Transverse colon (tissue), 4 donors: Measurements from ENCODE around the gene HOXA4. TPM values are rescaled to one million over a fixed set of nuclear protein-coding genes. Genes with fewer than 3 reads are reported as not detected.

ENCODE experiments used
- DNase-seq: peaks from one replicate; pipeline ENCODE4 v3.0.0-alpha.2; 2019
- H3K27ac ChIP-seq, 4 donors: fragments of 200-600 bp; sonication (generic); 2 replicates each; pipeline ENCODE4 v1.5.1; 2016 to 2018; ENCODE audit warnings: inconsistent platforms in 4 of 4
- H3K27me3 ChIP-seq: fragments of 200-600 bp; sonication (generic); 2 replicates; pipeline ENCODE4 v1.5.1; 2017; ENCODE audit warnings: inconsistent platforms
- H3K36me3 ChIP-seq, 4 donors: fragments of 200-600 bp; sonication (generic); 2 replicates each; pipeline ENCODE4 v1.5.1; 2017 to 2019; ENCODE audit warnings: inconsistent platforms in 4 of 4
- H3K4me1 ChIP-seq, 4 donors: fragments of 200-600 bp; sonication (generic); 2 replicates each; pipeline ENCODE4 v1.5.1; 2017 to 2020; ENCODE audit warnings: inconsistent platforms in 4 of 4
- H3K4me3 ChIP-seq, 4 donors: fragments of 200-600 bp; sonication (generic); 1 replicate in 1 of 4; 2 replicates in 3 of 4; pipeline versions ENCODE4 v1.5.1 to v1.6.1; 2017 to 2019; ENCODE audit warnings: inconsistent platforms in 4 of 4
- H3K9me3 ChIP-seq, 2 donors: fragments of 200-600 bp; sonication (generic); 2 replicates each; pipeline ENCODE4 v1.5.1; 2017 to 2019; ENCODE audit warnings: inconsistent platforms in 2 of 2
- EP300 ChIP-seq: sonication (generic); formaldehyde crosslinking; IDR thresholded peaks from one replicate; pipeline ENCODE4 v1.6.1; 2017; ENCODE audit warnings: antibody characterized with exemption, low read depth
- POLR2A ChIP-seq: fragments of 450-650 bp; IDR thresholded peaks from one replicate; pipeline ENCODE4 v1.6.1; 2016; ENCODE audit warnings: antibody characterized with exemption, mild to moderate bottlenecking, moderate library complexity
- POLR2AphosphoS5 ChIP-seq, 3 donors: sonication (generic); formaldehyde crosslinking; IDR thresholded peaks; one replicate each; pipeline ENCODE4 v1.6.1; 2016; ENCODE audit warnings: antibody characterized with exemption in 3 of 3
- WGBS, 2 donors: methylation state at CpG; one replicate each; pipeline ENCODE4 v1.1.5; 2018; ENCODE audit warnings: low coverage in 1 of 2; 5-methylcytosine and 5-hydroxymethylcytosine counted together
- in situ Hi-C, 4 donors: fragments of 200-750 bp; cut with MboI; loops; one replicate each; pipeline versions ENCODE4 v1.15.0 to v1.15.1; 2017; ENCODE audit warnings: low sequenced_read_pairs in 3 of 4, low pct_ligation_motif_present in 1 of 4, low pct_unique_long_range_greater_than_20kb in 1 of 4
- intact Hi-C: fragments of 100-400 bp; cut with DNase I; formaldehyde crosslinking; loops from one replicate; pipeline ENCODE4 v1.15.1; 2023; ENCODE audit warnings: low total_unique reads
- total RNA-seq, 4 donors: library from RNA; depleted of rRNA; stranded (reverse); fragments of >200 nt; gene quantifications; one replicate each; pipeline ENCODE4 v1.1.0, GENCODE V29; 2016
- TF ChIP-seq, protein P1 (sequence below), 5 experiments: fragments of 200-600 bp in 3 of 5; fragments of 450-650 bp in 2 of 5; sonication (generic) in 3 of 5; IDR thresholded peaks; 1 replicate in 2 of 5; 2 replicates in 3 of 5; pipeline ENCODE4 v1.5.1; 2016 to 2017; ENCODE audit warnings: antibody characterized with exemption in 5 of 5, inconsistent platforms in 3 of 5, mild to moderate bottlenecking in 2 of 5, moderate library complexity in 1 of 5

The HOXA4 gene
- total RNA-seq, 4 donors from 2014 or later, result 3.5 to 42.4 (median 10.6) TPM

DNA sequence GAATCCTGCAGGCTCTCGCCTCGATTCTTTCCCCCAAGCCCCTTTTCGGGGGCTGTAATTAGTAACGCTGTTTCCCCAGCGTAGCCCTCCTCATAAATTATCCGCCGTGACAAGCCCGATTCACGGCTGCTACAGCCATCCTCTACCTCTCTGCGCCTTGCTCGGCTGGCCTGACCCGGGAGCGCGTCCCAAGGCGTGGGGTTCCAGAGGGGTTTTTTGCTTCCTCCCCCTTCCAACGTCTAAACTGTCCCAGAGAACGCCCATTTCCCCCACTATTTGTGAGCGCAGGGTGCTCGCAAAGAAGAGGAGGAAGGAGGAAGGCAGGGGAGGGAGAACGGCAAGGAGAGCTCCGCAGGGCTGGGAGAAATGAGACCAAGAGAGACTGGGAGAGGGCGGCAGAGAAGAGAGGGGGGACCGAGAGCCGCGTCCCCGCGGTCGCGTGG lies 12.0 kb upstream of the HOXA4 start:
- Histone ChIP-seq H3K27me3 (peaks cover 6% of the 10 kb centered on the region), H3K27ac (peak overlapping the region; percentile 95 to 99 (median 98)), H3K4me1 (peaks cover 0 to 64% (median 57%) of the 10 kb centered on the region in 4 donors), H3K4me3 (peak overlapping the region; percentile 33 to 77 (median 46)), H3K9me3 (no peaks in the 10 kb centered on the region), H3K36me3 (no peaks in the 10 kb centered on the region)
- in situ Hi-C loops, result loop anchor here (5.0 to 10.0 kb wide), 2 partner anchors 285 to 288 kb away; no protein-coding TSS in a partner anchor
- no peak for DNase-seq
- no peak for TF ChIP-seq EP300
- TF ChIP-seq POLR2A, result no peak
- TF ChIP-seq POLR2AphosphoS5 (IDR thresholded peaks at IDR 0.05), result no peak
- TF ChIP-seq, protein P1, sequence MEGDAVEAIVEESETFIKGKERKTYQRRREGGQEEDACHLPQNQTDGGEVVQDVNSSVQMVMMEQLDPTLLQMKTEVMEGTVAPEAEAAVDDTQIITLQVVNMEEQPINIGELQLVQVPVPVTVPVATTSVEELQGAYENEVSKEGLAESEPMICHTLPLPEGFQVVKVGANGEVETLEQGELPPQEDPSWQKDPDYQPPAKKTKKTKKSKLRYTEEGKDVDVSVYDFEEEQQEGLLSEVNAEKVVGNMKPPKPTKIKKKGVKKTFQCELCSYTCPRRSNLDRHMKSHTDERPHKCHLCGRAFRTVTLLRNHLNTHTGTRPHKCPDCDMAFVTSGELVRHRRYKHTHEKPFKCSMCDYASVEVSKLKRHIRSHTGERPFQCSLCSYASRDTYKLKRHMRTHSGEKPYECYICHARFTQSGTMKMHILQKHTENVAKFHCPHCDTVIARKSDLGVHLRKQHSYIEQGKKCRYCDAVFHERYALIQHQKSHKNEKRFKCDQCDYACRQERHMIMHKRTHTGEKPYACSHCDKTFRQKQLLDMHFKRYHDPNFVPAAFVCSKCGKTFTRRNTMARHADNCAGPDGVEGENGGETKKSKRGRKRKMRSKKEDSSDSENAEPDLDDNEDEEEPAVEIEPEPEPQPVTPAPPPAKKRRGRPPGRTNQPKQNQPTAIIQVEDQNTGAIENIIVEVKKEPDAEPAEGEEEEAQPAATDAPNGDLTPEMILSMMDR (IDR thresholded peaks at IDR 0.05), result no peak
- WGBS, 2 donors, result 35 to 39% methylated on average over 10 to 29 of the region's 29 CpGs
- intact Hi-C loops, result no loop called here

DNA sequence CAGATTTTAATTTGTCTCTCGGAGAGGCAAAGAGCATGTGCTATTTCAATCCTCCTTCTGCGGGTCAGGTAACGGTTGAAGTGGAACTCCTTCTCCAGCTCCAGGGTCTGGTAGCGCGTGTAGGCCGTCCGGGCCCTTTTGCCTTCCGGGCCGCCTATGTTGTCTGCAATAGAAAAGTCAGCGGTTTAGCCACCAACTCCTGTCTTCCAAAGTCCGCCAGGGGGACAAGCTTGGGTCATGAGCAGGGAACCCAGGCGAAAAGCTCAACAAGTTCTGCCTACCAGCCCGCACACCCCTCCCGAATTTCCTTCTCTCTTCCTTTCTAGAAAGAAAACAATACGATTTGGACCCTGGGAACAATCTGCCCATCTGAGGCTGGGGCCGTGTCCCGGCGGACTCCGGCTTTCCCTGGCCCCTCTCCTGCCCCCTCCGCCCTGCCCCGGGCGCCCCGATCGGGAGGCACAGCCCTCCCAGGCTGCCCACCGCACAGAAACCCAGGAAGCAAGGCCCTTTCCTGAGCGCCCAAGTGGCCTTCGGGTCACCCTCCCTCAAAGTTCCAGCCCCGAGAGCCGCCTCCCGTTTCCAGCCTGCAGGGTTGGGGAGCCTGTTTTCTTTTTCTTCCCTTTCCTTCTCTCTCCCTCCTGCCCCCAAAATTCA lies 11.5 kb upstream of the HOXA4 start:
- Histone ChIP-seq H3K36me3 (no peaks in the 10 kb centered on the region), H3K4me3 (peak overlapping the region; percentile 33 to 77 (median 46)), H3K27me3 (peaks cover 4% of the 10 kb centered on the region), H3K4me1 (peaks cover 5 to 64% (median 57%) of the 10 kb centered on the region in 4 donors), H3K9me3 (no peaks in the 10 kb centered on the region), H3K27ac (peak overlapping the region; percentile 95 to 99 (median 98))
- DNase-seq, result peak; percentile 37
- in situ Hi-C loops, result loop anchor here (5.0 to 10.0 kb wide), 2 partner anchors 285 to 287 kb away; no protein-coding TSS in a partner anchor
- no peak for TF ChIP-seq POLR2AphosphoS5 (IDR thresholded peaks at IDR 0.05)
- TF ChIP-seq, protein P1 (IDR thresholded peaks at IDR 0.05), result peak in 2 of 5 experiments; percentile 38 to 39
- intact Hi-C loops, result no loop called here
- WGBS, 2 donors, result 38% methylated on average over 14 to 30 of the region's 30 CpGs

DNA sequence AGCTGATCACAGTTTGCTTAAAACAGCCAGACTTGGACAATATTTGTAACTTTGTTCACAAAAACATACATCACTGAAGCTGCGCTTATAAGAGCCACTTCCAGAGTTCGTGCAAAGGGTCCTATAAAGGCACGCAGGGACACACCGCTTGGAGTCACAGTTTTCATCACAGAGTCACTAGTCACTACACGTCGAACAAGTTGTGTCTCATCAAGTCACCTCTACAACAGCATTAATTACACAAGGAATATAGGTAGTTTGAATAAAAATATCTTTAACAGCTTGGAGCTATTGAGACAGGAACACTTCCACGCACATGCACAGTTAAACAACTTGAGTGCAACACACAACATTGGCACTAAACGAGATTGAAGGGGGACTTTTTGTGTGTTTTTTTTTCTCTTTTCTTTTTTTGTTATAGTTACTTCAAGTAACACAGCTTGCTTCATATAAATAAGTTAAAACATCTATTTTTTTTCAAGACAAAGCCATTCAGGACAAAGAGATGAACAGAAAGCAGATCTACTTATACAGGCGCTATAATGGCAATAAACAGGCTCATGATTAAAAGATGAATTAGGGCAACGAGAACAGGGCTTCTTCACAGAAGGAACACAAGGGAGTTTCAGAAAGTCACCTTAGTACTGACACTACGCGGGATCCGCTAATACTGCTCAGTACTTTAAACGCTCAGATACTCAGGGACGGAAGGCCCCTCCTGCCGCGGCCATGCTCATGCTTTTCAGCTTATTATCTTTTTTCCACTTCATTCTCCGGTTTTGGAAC lies 10.8 kb upstream of the HOXA4 start:
- Histone ChIP-seq H3K4me1 (peaks cover 11 to 64% (median 57%) of the 10 kb centered on the region in 4 donors), H3K27ac (peak overlapping the region; percentile 95 to 99 (median 98)), H3K36me3 (no peaks in the 10 kb centered on the region), H3K9me3 (no peaks in the 10 kb centered on the region), H3K27me3 (no peaks in the 10 kb centered on the region), H3K4me3 (peak overlapping the region in 3 of 4 donors; percentile 33 to 77 (median 57))
- WGBS, 2 donors, result 31 to 48% methylated on average over 10 to 18 of the region's 18 CpGs
- in situ Hi-C loops, result loop anchor here (5.0 to 10.0 kb wide), 2 partner anchors 284 to 287 kb away; no protein-coding TSS in a partner anchor
- intact Hi-C loops, result no loop called here
- no peak for DNase-seq
- peak in 1 of 3 donors; percentile 21 for TF ChIP-seq POLR2AphosphoS5 (IDR thresholded peaks at IDR 0.05)
- no peak for TF ChIP-seq EP300

DNA sequence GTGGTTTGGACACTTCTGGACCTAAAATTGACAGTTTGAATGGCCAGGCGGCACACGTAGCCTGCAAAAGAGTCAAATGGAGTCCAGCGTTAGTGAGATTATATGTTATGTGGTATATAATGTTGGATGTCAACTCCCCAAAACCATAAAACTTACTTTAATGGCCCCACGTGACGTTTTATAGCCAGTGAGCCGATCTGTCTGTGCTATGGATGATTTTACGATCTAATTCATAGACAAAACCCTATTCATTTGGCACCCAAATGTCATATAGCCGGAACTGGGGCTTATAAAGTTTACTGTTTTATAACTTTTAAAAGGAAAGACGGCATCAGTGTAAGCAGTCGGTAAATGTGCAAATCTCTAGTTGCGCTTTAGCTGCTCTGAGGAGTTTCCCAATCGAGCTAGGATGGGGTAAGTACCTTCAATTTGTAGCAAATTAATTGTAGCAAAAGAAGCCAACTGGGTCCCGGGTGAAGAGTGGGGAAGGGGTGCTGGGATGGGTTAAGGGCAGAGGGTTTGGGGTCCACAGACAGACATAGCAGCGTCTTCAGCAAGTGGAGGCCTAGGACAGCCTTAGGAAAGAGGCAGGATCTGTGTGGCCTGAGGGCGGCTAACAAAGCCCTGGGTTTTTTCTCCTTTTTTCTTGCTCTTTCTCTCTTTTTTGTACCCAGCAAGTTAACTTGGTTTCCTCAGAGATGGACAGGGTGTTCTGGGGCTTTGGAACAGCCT lies 9.7 kb upstream of the HOXA4 start:
- peak overlapping the region in 3 of 4 donors; percentile 39 to 77 (median 53) for H3K4me3 ChIP-seq
- DNase-seq, result peak; percentile 68

More for the DNA sequence above, 9.7 kb upstream of the HOXA4 start:
- no peaks in the 10 kb centered on the region for H3K36me3 ChIP-seq
- H3K27me3 ChIP-seq, result no peaks in the 10 kb centered on the region
- TF ChIP-seq, protein P1 (IDR thresholded peaks at IDR 0.05), result no peak
- peak; percentile 74 to 91 (median 90) for TF ChIP-seq POLR2AphosphoS5 (IDR thresholded peaks at IDR 0.05)
- peak; percentile 84 for TF ChIP-seq POLR2A
- H3K9me3 ChIP-seq, result no peaks in the 10 kb centered on the region
- in situ Hi-C loops (loop anchor here (5.0 to 10.0 kb wide), 2 partner anchors 283 to 285 kb away; no protein-coding TSS in a partner anchor), intact Hi-C loops (no loop called here)
- WGBS, 2 donors, result 43 to 46% methylated on average over 12 to 15 of the region's 15 CpGs
- H3K27ac ChIP-seq, result peak overlapping the region; percentile 95 to 99 (median 98)
- H3K4me1 ChIP-seq, result peaks cover 18 to 64% (median 59%) of the 10 kb centered on the region in 4 donors
